Ishikawa (cell line): ENCODE data around the gene RNU5B-1.

Source experiments
- CEBPB ChIP-seq: IDR thresholded peaks from 2 replicates; pipeline ENCODE4 v1.6.1; 2012
- CREB1 ChIP-seq: IDR thresholded peaks from 2 replicates; pipeline ENCODE4 v1.6.1; 2012; ENCODE audit warnings: low read depth
- EP300 ChIP-seq: IDR thresholded peaks from 2 replicates; pipeline ENCODE4 v1.6.1; 2012; ENCODE audit warnings: borderline replicate concordance
- MAX ChIP-seq: IDR thresholded peaks from 2 replicates; pipeline ENCODE4 v1.6.1; 2012
- RAD21 ChIP-seq: IDR thresholded peaks from 2 replicates; pipeline ENCODE4 v1.6.1; 2012; ENCODE audit warnings: low read depth
- TAF1 ChIP-seq: IDR thresholded peaks from 2 replicates; pipeline ENCODE4 v1.6.1; 2012; ENCODE audit warnings: low read depth, mild to moderate bottlenecking
- TEAD4 ChIP-seq: IDR thresholded peaks from 2 replicates; pipeline ENCODE4 v1.6.1; 2012
- YY1 ChIP-seq: IDR thresholded peaks from 2 replicates; pipeline ENCODE4 v1.6.1; 2012; ENCODE audit warnings: low read depth
- ZBTB7A ChIP-seq: IDR thresholded peaks from 2 replicates; pipeline ENCODE4 v1.6.1; 2012; ENCODE audit warnings: low read depth
- TF ChIP-seq, protein P1 (sequence below): IDR thresholded peaks from 2 replicates; pipeline ENCODE4 v1.6.1; 2012
- TF ChIP-seq, protein P2 (sequence below): IDR thresholded peaks from 2 replicates; pipeline ENCODE4 v1.6.1; 2012; ENCODE audit warnings: low read depth, mild to moderate bottlenecking

- no peak for TF ChIP-seq RAD21
- TF ChIP-seq MAX: no peak
- TF ChIP-seq CEBPB: no peak
- TF ChIP-seq, protein P1, sequence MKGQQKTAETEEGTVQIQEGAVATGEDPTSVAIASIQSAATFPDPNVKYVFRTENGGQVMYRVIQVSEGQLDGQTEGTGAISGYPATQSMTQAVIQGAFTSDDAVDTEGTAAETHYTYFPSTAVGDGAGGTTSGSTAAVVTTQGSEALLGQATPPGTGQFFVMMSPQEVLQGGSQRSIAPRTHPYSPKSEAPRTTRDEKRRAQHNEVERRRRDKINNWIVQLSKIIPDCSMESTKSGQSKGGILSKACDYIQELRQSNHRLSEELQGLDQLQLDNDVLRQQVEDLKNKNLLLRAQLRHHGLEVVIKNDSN: no peak
- no peak for TF ChIP-seq YY1
- TF ChIP-seq ZBTB7A: no peak
- no peak for TF ChIP-seq EP300
- TF ChIP-seq, protein P2, sequence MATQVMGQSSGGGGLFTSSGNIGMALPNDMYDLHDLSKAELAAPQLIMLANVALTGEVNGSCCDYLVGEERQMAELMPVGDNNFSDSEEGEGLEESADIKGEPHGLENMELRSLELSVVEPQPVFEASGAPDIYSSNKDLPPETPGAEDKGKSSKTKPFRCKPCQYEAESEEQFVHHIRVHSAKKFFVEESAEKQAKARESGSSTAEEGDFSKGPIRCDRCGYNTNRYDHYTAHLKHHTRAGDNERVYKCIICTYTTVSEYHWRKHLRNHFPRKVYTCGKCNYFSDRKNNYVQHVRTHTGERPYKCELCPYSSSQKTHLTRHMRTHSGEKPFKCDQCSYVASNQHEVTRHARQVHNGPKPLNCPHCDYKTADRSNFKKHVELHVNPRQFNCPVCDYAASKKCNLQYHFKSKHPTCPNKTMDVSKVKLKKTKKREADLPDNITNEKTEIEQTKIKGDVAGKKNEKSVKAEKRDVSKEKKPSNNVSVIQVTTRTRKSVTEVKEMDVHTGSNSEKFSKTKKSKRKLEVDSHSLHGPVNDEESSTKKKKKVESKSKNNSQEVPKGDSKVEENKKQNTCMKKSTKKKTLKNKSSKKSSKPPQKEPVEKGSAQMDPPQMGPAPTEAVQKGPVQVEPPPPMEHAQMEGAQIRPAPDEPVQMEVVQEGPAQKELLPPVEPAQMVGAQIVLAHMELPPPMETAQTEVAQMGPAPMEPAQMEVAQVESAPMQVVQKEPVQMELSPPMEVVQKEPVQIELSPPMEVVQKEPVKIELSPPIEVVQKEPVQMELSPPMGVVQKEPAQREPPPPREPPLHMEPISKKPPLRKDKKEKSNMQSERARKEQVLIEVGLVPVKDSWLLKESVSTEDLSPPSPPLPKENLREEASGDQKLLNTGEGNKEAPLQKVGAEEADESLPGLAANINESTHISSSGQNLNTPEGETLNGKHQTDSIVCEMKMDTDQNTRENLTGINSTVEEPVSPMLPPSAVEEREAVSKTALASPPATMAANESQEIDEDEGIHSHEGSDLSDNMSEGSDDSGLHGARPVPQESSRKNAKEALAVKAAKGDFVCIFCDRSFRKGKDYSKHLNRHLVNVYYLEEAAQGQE: no peak
- TF ChIP-seq CREB1: no peak
- TF ChIP-seq TAF1: no peak
- no peak for TF ChIP-seq TEAD4
Observed at GRCh38 chr15:65346856-65347598, 42.5 kb downstream of the RNU5B-1 start.
